Measurements from ENCODE around the gene ELOVL7.

ELOVL7 gene

GRCh38 chr5:60851626-60852025 lies 7.6 kb upstream of the ELOVL7 start:
- H3K9me3 Mint-ChIP-seq = no peaks in the 10 kb centered on the region
- no peak overlapping the region for H3K4me3 Mint-ChIP-seq
- H3K27me3 Mint-ChIP-seq = peaks cover 4% of the 10 kb centered on the region
- no peaks in the 10 kb centered on the region for H3K36me3 Mint-ChIP-seq (ENCODE audit: low read depth)
- intact Hi-C loops (cut with micrococcal nuclease) = no loop called here
- no peak overlapping the region for H3K27ac Mint-ChIP-seq
- H3K4me1 Mint-ChIP-seq (ENCODE audit: low read depth) = peaks cover 6% of the 10 kb centered on the region

- H3K27ac Mint-ChIP-seq = no peak overlapping the region
- H3K4me1 Mint-ChIP-seq (ENCODE audit: low read depth) = peaks cover 21% of the 10 kb centered on the region
- peaks cover 7% of the 10 kb centered on the region for H3K36me3 Mint-ChIP-seq (ENCODE audit: low read depth)
- intact Hi-C loops (cut with micrococcal nuclease) = no loop called here
- H3K4me3 Mint-ChIP-seq = no peak overlapping the region
- peaks cover 50% of the 10 kb centered on the region for H3K27me3 Mint-ChIP-seq
- H3K9me3 Mint-ChIP-seq = no peaks in the 10 kb centered on the region
Observed at GRCh38 chr5:60846298-60846697, 2.2 kb upstream of the ELOVL7 start.

GRCh38 chr5:60843386-60843935 lies 608 bp downstream of the ELOVL7 start:
- Mint-ChIP-seq H3K4me3 (peak overlapping the region; percentile 91), H3K4me1 (ENCODE audit: low read depth) (peaks cover 21% of the 10 kb centered on the region), H3K27me3 (peaks cover 54% of the 10 kb centered on the region), H3K36me3 (ENCODE audit: low read depth) (peaks cover 7% of the 10 kb centered on the region), H3K9me3 (no peaks in the 10 kb centered on the region), H3K27ac (peak overlapping the region; percentile 75)
- intact Hi-C loops (cut with micrococcal nuclease) = loop anchor here (5.0 kb wide), 2 partner anchors 141 to 166 kb away; partner anchors contain the start of gene DEPDC1B

GRCh38 chr5:60842871-60843385 lies 1.1 kb downstream of the ELOVL7 start:
- Mint-ChIP-seq H3K9me3 (no peaks in the 10 kb centered on the region), H3K27me3 (peaks cover 54% of the 10 kb centered on the region), H3K4me3 (peak overlapping the region; percentile 91), H3K27ac (peak overlapping the region; percentile 75), H3K36me3 (ENCODE audit: low read depth) (peaks cover 7% of the 10 kb centered on the region), H3K4me1 (ENCODE audit: low read depth) (peaks cover 25% of the 10 kb centered on the region)
- intact Hi-C loops (cut with micrococcal nuclease) = loop anchor here (5.0 kb wide), 2 partner anchors 141 to 166 kb away; partner anchors contain the start of gene DEPDC1B

- H3K27me3 Mint-ChIP-seq = peaks cover 49% of the 10 kb centered on the region
- H3K4me3 Mint-ChIP-seq = no peak overlapping the region
- no peaks in the 10 kb centered on the region for H3K9me3 Mint-ChIP-seq
- intact Hi-C loops (cut with micrococcal nuclease) = loop anchor here (5.0 kb wide), 2 partner anchors 139 to 164 kb away; partner anchors contain the start of gene DEPDC1B
- H3K4me1 Mint-ChIP-seq (ENCODE audit: low read depth) = peaks cover 26% of the 10 kb centered on the region
- H3K27ac Mint-ChIP-seq = no peak overlapping the region
- H3K36me3 Mint-ChIP-seq (ENCODE audit: low read depth) = peaks cover 7% of the 10 kb centered on the region
Observed at GRCh38 chr5:60841361-60841760, 2.7 kb downstream of the ELOVL7 start.

GRCh38 chr5:60836131-60836530 lies 7.9 kb downstream of the ELOVL7 start:
- Mint-ChIP-seq H3K27me3 (peaks cover 4% of the 10 kb centered on the region), H3K4me1 (ENCODE audit: low read depth) (peaks cover 5% of the 10 kb centered on the region), H3K4me3 (no peak overlapping the region), H3K36me3 (ENCODE audit: low read depth) (no peaks in the 10 kb centered on the region), H3K9me3 (no peaks in the 10 kb centered on the region), H3K27ac (no peak overlapping the region)
- intact Hi-C loops (cut with micrococcal nuclease) = no loop called here

- peaks cover 2% of the 10 kb centered on the region for H3K27me3 Mint-ChIP-seq
Observed at GRCh38 chr5:60835554-60835953, 8.5 kb downstream of the ELOVL7 start.

GRCh38 chr5:60833520-60833919 lies 10.5 kb downstream of the ELOVL7 start:
- Mint-ChIP-seq H3K9me3 (no peaks in the 10 kb centered on the region), H3K4me3 (no peak overlapping the region), H3K27ac (no peak overlapping the region), H3K36me3 (ENCODE audit: low read depth) (no peaks in the 10 kb centered on the region), H3K27me3 (no peaks in the 10 kb centered on the region), H3K4me1 (ENCODE audit: low read depth) (peaks cover 5% of the 10 kb centered on the region)
- intact Hi-C loops (cut with micrococcal nuclease) = no loop called here

More at GRCh38 chr5:60835554-60835953, 8.5 kb downstream of the ELOVL7 start:
- H3K36me3 Mint-ChIP-seq (ENCODE audit: low read depth) = no peaks in the 10 kb centered on the region
- peaks cover 5% of the 10 kb centered on the region for H3K4me1 Mint-ChIP-seq (ENCODE audit: low read depth)
- H3K9me3 Mint-ChIP-seq = no peaks in the 10 kb centered on the region
- no peak overlapping the region for H3K4me3 Mint-ChIP-seq
- no peak overlapping the region for H3K27ac Mint-ChIP-seq
- intact Hi-C loops (cut with micrococcal nuclease) = no loop called here

GRCh38 chr5:60830581-60831127 lies 13.4 kb downstream of the ELOVL7 start:
- peaks cover 10% of the 10 kb centered on the region for H3K4me1 Mint-ChIP-seq (ENCODE audit: low read depth)
- intact Hi-C loops (cut with micrococcal nuclease) = no loop called here
- H3K36me3 Mint-ChIP-seq (ENCODE audit: low read depth) = no peaks in the 10 kb centered on the region
- no peaks in the 10 kb centered on the region for H3K9me3 Mint-ChIP-seq
- no peak overlapping the region for H3K4me3 Mint-ChIP-seq
- no peaks in the 10 kb centered on the region for H3K27me3 Mint-ChIP-seq
- H3K27ac Mint-ChIP-seq = no peak overlapping the region

- Mint-ChIP-seq H3K9me3 (no peaks in the 10 kb centered on the region), H3K27ac (no peak overlapping the region), H3K27me3 (no peaks in the 10 kb centered on the region), H3K36me3 (ENCODE audit: low read depth) (no peaks in the 10 kb centered on the region), H3K4me3 (no peak overlapping the region), H3K4me1 (ENCODE audit: low read depth) (peaks cover 10% of the 10 kb centered on the region)
- intact Hi-C loops (cut with micrococcal nuclease) = loop anchor here (5.0 kb wide), 1 partner anchor 127 kb away; the partner anchor contains the start of gene DEPDC1B
Observed at GRCh38 chr5:60829490-60830266, 14.4 kb downstream of the ELOVL7 start.

- Mint-ChIP-seq H3K27me3 (no peaks in the 10 kb centered on the region), H3K27ac (no peak overlapping the region)
Observed at GRCh38 chr5:60827201-60827600, 16.9 kb downstream of the ELOVL7 start.

GRCh38 chr5:60826653-60827052 lies 17.4 kb downstream of the ELOVL7 start:
- Mint-ChIP-seq H3K36me3 (ENCODE audit: low read depth) (no peaks in the 10 kb centered on the region), H3K27ac (peak overlapping the region; percentile 65), H3K4me3 (no peak overlapping the region), H3K9me3 (no peaks in the 10 kb centered on the region), H3K27me3 (no peaks in the 10 kb centered on the region), H3K4me1 (ENCODE audit: low read depth) (peaks cover 10% of the 10 kb centered on the region)
- intact Hi-C loops (cut with micrococcal nuclease) = loop anchor here (5.0 kb wide), 1 partner anchor 124 kb away; the partner anchor contains the start of gene DEPDC1B

More at GRCh38 chr5:60827201-60827600, 16.9 kb downstream of the ELOVL7 start:
- H3K4me3 Mint-ChIP-seq = no peak overlapping the region
- peaks cover 10% of the 10 kb centered on the region for H3K4me1 Mint-ChIP-seq (ENCODE audit: low read depth)
- intact Hi-C loops (cut with micrococcal nuclease) = loop anchor here (5.0 kb wide), 1 partner anchor 125 kb away; the partner anchor contains the start of gene DEPDC1B
- no peaks in the 10 kb centered on the region for H3K36me3 Mint-ChIP-seq (ENCODE audit: low read depth)
- no peaks in the 10 kb centered on the region for H3K9me3 Mint-ChIP-seq

GRCh38 chr5:60823574-60823973 lies 20.5 kb downstream of the ELOVL7 start:
- Mint-ChIP-seq H3K36me3 (ENCODE audit: low read depth) (no peaks in the 10 kb centered on the region), H3K4me1 (ENCODE audit: low read depth) (peaks cover 10% of the 10 kb centered on the region), H3K27me3 (no peaks in the 10 kb centered on the region), H3K9me3 (no peaks in the 10 kb centered on the region), H3K27ac (no peak overlapping the region), H3K4me3 (no peak overlapping the region)
- intact Hi-C loops (cut with micrococcal nuclease) = no loop called here

- no peaks in the 10 kb centered on the region for H3K36me3 Mint-ChIP-seq (ENCODE audit: low read depth)
- no peaks in the 10 kb centered on the region for H3K27me3 Mint-ChIP-seq
- no peak overlapping the region for H3K4me3 Mint-ChIP-seq
- no peaks in the 10 kb centered on the region for H3K9me3 Mint-ChIP-seq
- intact Hi-C loops (cut with micrococcal nuclease) = no loop called here
- H3K4me1 Mint-ChIP-seq (ENCODE audit: low read depth) = peaks cover 5% of the 10 kb centered on the region
- H3K27ac Mint-ChIP-seq = no peak overlapping the region
Observed at GRCh38 chr5:60822285-60822556, 21.8 kb downstream of the ELOVL7 start.

All from dendritic cell treated with granulocyte-macrophage colony-stimulating factor and Interleukin-4, amounts not matched to agents 40 ng/mL and 50 ng/mL, for 4 days (primary cell).